Neural progenitor cell (in vitro differentiated cells): ENCODE results near the gene ITPR1.

Experiments
- CTCF ChIP-seq: fragments of 200-600 bp; sonication (generic); IDR thresholded peaks from 2 replicates; pipeline ENCODE4 v1.5.1; 2017; ENCODE audit warnings: antibody characterized with exemption, mild to moderate bottlenecking
- EZH2 ChIP-seq: fragments of 200-600 bp; sonication (generic); IDR thresholded peaks from 2 replicates; pipeline ENCODE4 v1.6.1; 2017; ENCODE audit warnings: antibody characterized with exemption, mild to moderate bottlenecking, moderate library complexity

- no peak for TF ChIP-seq CTCF
- no peak for TF ChIP-seq EZH2
Measured at GRCh38 chr3:4615750-4616149, 122.6 kb downstream of the ITPR1 start.
